ENCODE results near the gene ITGA2. TPM values are rescaled to one million over a fixed set of nuclear protein-coding genes. Genes with fewer than 3 reads are reported as not detected.

Gene ITGA2
- total and polyA plus RNA-seq, 2 of the 8 experiments (the other 6 are each of a cell fraction or from before 2014, with no cell fraction given), result 1.4 to 7.7 TPM

- Histone ChIP-seq H3K27me3 (replicated peaks in 1 of 4; ENCODE audit: control insufficient read depth in 3 of 4, extremely low read depth in 1 of 4, insufficient read depth in 3 of 4, low read length in 3 of 4) (no peaks in the 10 kb centered on the region), H4K8ac (ENCODE audit: extremely low read depth, insufficient read depth, low read length) (no peak overlapping the region), H2AK5ac (ENCODE audit: low read depth, low read length) (no peak overlapping the region), H3K56ac (replicated peaks; ENCODE audit: insufficient read length, low read depth, low read length) (no peak overlapping the region), H3K4me1 (replicated peaks in 1 of 4; ENCODE audit: control insufficient read depth in 3 of 4, insufficient read depth in 4 of 4, low read length in 3 of 4) (no peaks in the 10 kb centered on the region), H3K14ac (ENCODE audit: insufficient read length) (no peak overlapping the region), H3K4me2 (ENCODE audit: insufficient read depth in 1 of 2, low read depth in 2 of 2, low read length in 2 of 2) (no peak overlapping the region), H3K18ac (ENCODE audit: extremely low read depth, low read length) (no peak overlapping the region), H3K79me1 (ENCODE audit: low read depth, low read length) (no peaks in the 10 kb centered on the region), H3K4me3 (ENCODE audit: extremely low read depth in 1 of 4, insufficient read depth in 2 of 4, low read depth in 3 of 4, low read length in 4 of 4) (no peak overlapping the region), H2BK5ac (ENCODE audit: low read depth, low read length) (no peak overlapping the region), H2BK20ac (ENCODE audit: low read length) (no peak overlapping the region), H3K79me2 (ENCODE audit: control insufficient read depth in 1 of 2, insufficient read depth in 2 of 2, low read length in 2 of 2) (no peaks in the 10 kb centered on the region; a peak in 1 of 4 replicates), H3K36me3 (ENCODE audit: control insufficient read depth in 2 of 4, insufficient read depth in 4 of 4, low read length in 3 of 4) (no peaks in the 10 kb centered on the region), H2AFZ (ENCODE audit: low read length) (no peak overlapping the region), H3K4ac (replicated peaks; ENCODE audit: insufficient read length, low read depth, low read length) (no peak overlapping the region), H3K23ac (ENCODE audit: insufficient read length) (no peak overlapping the region), H4K20me1 (replicated peaks in 1 of 2; ENCODE audit: control insufficient read depth in 1 of 2, insufficient read depth in 2 of 2, low read length in 2 of 2) (peaks cover 0 to 1% of the 10 kb centered on the region in 2 experiments), H3K9me3 (ENCODE audit: insufficient read depth in 2 of 2, low read depth in 1 of 2, low read length in 1 of 2) (no peaks in the 10 kb centered on the region; a peak in 1 of 4 replicates), H3K9ac (replicated peaks in 1 of 4; ENCODE audit: extremely low read depth in 1 of 4, low read depth in 3 of 4, low read length in 3 of 4) (no peak overlapping the region), H2BK15ac (ENCODE audit: low read length) (no peak overlapping the region), H4K91ac (replicated peaks; ENCODE audit: insufficient read length, low read length) (no peak overlapping the region), H2BK12ac (ENCODE audit: low read depth, low read length) (no peak overlapping the region), H2BK120ac (replicated peaks; ENCODE audit: low read depth, low read length) (no peak overlapping the region), H4K5ac (ENCODE audit: insufficient read length, low read depth, low read length) (no peak overlapping the region), H3K27ac (ENCODE audit: low read depth, low read length) (no peak overlapping the region), H3K23me2 (ENCODE audit: low read depth, low read length) (no peaks in the 10 kb centered on the region)
- no peak for TF ChIP-seq SIN3A (conservative IDR thresholded peaks at IDR 0.05 in 1 of 2, IDR thresholded peaks at IDR 0.05 in 1 of 2; ENCODE audit: low read depth in 1 of 2, low read length in 2 of 2)
- TF ChIP-seq BACH1 (IDR thresholded peaks at IDR 0.05; ENCODE audit: low read length), result no peak
- no peak for TF ChIP-seq CTBP2 (IDR thresholded peaks at IDR 0.05; ENCODE audit: borderline replicate concordance, insufficient read depth, insufficient read length, low read length)
- no peak for TF ChIP-seq CBX5 (IDR thresholded peaks at IDR 0.05; ENCODE audit: low read depth, low read length)
- no peak for TF ChIP-seq POU5F1 (IDR thresholded peaks at IDR 0.05; ENCODE audit: low read depth, low read length)
- TF ChIP-seq HDAC6 (IDR thresholded peaks at IDR 0.05; ENCODE audit: low read depth, low read length), result no peak
- TF ChIP-seq ATF3 (IDR thresholded peaks at IDR 0.05; ENCODE audit: insufficient read depth, low read depth, low read length), result no peak
- no peak for TF ChIP-seq CREB1 (IDR thresholded peaks at IDR 0.05)
- TF ChIP-seq EGR1 (IDR thresholded peaks at IDR 0.05; ENCODE audit: borderline replicate concordance, low read depth, low read length), result no peak
- TF ChIP-seq NANOG (IDR thresholded peaks at IDR 0.05; ENCODE audit: insufficient read depth, low read depth, low read length, poor library complexity, severe bottlenecking), result no peak
- TF ChIP-seq KDM1A (IDR thresholded peaks at IDR 0.05; ENCODE audit: borderline replicate concordance, low read length), result no peak
- TF ChIP-seq CEBPB (IDR thresholded peaks at IDR 0.05; ENCODE audit: low read depth, low read length), result no peak
- no peak for TF ChIP-seq SRF (IDR thresholded peaks at IDR 0.05; ENCODE audit: low read depth, low read length)
- POLR2A ChIA-PET (ENCODE audit: partially characterized antibody), result no interaction called here
- DNase-seq (ENCODE audit: low read depth in 1 of 2, low spot score in 2 of 2), result no peak
- WGBS, 2 experiments (ENCODE audit: extremely low coverage in 1 of 2, insufficient coverage in 1 of 2, insufficient read length in 1 of 2, insufficient replicate concordance in 2 of 2, low coverage in 1 of 2, low lambda C conversion rate in 2 of 2, missing lambda C conversion rate in 1 of 2), result 88% methylated on average over 2 of the region's 2 CpGs; no CpG with 5 or more reads in 1 of the 2 experiments
- CTCF ChIA-PET (ENCODE audit: partially characterized antibody), result interaction anchor here (1.5 kb wide), 1 partner anchor 19 kb away, joined by 3 read pairs; no protein-coding TSS in a partner anchor
- FAIRE-seq, result no peak
Observed at GRCh38 chr5:53013857-53014256, 24.7 kb downstream of the ITGA2 start.

Data from H1 (cell line).